Measurements from ENCODE around the gene TMCC3. TPM values are rescaled to one million over a fixed set of nuclear protein-coding genes. Genes with fewer than 3 reads are reported as not detected.

Gene TMCC3
- total RNA-seq, 1 donor from 2014 or later, result 11.5 TPM

DNA sequence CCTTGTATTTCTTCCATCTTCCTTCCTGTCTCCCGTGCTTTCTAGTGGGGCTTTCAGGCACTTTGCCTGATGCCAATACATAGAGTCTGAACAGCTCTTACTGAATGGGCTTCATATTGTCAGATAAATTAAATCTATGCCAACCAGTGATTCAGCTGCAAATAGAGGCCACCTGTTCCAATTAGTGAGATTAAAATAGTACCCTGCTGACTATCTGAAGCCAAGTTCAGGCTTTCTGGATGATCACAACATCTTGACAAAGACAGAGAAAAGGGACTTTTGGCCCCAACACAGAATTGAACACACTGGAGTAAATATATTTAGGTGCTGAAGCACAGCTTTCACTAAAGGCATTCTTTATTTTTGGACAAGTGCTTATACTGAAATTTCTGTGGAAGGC is 11.8 kb downstream of the TMCC3 start:
- no peak overlapping the region for H3K4me3 Mint-ChIP-seq
- TF ChIP-seq, protein P1, sequence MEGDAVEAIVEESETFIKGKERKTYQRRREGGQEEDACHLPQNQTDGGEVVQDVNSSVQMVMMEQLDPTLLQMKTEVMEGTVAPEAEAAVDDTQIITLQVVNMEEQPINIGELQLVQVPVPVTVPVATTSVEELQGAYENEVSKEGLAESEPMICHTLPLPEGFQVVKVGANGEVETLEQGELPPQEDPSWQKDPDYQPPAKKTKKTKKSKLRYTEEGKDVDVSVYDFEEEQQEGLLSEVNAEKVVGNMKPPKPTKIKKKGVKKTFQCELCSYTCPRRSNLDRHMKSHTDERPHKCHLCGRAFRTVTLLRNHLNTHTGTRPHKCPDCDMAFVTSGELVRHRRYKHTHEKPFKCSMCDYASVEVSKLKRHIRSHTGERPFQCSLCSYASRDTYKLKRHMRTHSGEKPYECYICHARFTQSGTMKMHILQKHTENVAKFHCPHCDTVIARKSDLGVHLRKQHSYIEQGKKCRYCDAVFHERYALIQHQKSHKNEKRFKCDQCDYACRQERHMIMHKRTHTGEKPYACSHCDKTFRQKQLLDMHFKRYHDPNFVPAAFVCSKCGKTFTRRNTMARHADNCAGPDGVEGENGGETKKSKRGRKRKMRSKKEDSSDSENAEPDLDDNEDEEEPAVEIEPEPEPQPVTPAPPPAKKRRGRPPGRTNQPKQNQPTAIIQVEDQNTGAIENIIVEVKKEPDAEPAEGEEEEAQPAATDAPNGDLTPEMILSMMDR (IDR thresholded peaks at IDR 0.05; ENCODE audit: unreplicated experiment), result no peak
- H3K27ac Mint-ChIP-seq, result no peak overlapping the region
- H3K9me3 Mint-ChIP-seq, result no peaks in the 10 kb centered on the region
- no peaks in the 10 kb centered on the region for H3K36me3 Mint-ChIP-seq
- H3K27me3 Mint-ChIP-seq (ENCODE audit: low read depth), result no peaks in the 10 kb centered on the region
- no peaks in the 10 kb centered on the region for H3K4me1 Mint-ChIP-seq
- DNase-seq (ENCODE audit: low spot score in 2 of 2, unreplicated experiment in 2 of 2), result no peak

DNA sequence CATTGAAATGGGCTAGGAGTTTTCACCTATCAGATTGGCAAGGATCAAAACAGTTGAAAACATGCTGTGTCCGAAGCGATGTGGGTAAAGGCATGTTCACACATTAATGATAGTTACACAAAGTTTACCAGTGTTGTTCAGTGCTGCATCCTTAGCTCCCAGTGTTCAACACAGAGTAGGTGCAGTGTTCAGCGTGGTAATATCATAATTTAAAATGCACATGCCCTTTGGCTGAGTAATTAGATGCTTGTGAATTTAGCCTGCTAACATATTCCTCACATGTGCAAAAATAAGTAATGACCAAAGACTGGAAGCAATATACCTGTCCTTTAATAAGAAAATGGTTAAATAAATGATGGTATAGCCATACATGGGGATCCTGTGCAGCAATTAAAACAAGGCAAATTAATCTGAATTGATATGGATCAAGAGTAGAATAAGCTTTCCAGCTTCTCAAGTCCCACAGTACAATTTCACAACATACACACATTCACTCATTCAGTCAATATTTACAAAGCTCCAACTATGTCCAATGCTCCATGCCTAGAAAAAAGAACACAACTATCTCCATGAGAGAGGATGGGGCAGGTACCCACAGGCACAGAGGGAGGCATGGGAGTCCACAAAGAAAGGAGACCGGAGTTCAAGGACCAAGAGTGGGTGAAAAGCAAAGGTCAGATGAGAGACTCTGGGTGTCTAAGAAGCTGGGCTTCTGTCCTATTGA is 12.8 kb downstream of the TMCC3 start:
- H3K4me1 Mint-ChIP-seq, result no peaks in the 10 kb centered on the region
- H3K9me3 Mint-ChIP-seq, result no peaks in the 10 kb centered on the region
- TF ChIP-seq, protein P1 (IDR thresholded peaks at IDR 0.05; ENCODE audit: unreplicated experiment), result no peak
- no peaks in the 10 kb centered on the region for H3K36me3 Mint-ChIP-seq
- H3K4me3 Mint-ChIP-seq, result no peak overlapping the region
- no peaks in the 10 kb centered on the region for H3K27me3 Mint-ChIP-seq (ENCODE audit: low read depth)
- DNase-seq (ENCODE audit: low spot score in 2 of 2, unreplicated experiment in 2 of 2), result no peak
- no peak overlapping the region for H3K27ac Mint-ChIP-seq

- no peak overlapping the region for H3K27ac Mint-ChIP-seq
- DNase-seq (ENCODE audit: low spot score in 2 of 2, unreplicated experiment in 2 of 2), result no peak
- no peaks in the 10 kb centered on the region for H3K27me3 Mint-ChIP-seq (ENCODE audit: low read depth)
- no peaks in the 10 kb centered on the region for H3K4me1 Mint-ChIP-seq
- H3K4me3 Mint-ChIP-seq, result no peak overlapping the region
- TF ChIP-seq, protein P1 (IDR thresholded peaks at IDR 0.05; ENCODE audit: unreplicated experiment), result no peak
- H3K36me3 Mint-ChIP-seq, result no peaks in the 10 kb centered on the region
- H3K9me3 Mint-ChIP-seq, result no peaks in the 10 kb centered on the region
These were observed 13.8 kb downstream of the TMCC3 start for GRCh38 chr12:94636462-94637085.

DNA sequence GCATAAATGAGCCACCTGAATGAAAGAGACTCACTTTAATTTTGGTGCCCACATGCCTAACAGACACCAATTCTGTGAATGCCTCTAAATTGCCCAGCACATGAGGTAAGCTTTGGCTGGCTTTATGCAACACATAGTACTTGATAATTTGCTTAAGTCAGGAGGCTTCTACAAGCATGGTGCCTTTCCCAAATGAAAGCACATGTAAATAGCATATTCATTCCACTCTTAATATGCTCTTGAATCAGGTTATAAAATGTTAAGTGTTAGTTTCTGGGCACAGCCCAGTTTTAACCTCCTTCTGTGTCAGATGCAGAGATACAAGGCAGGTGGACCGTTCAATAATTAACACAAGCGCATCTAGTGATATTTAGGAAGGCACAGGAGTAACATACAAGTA is 15.6 kb downstream of the TMCC3 start:
- TF ChIP-seq, protein P1 (IDR thresholded peaks at IDR 0.05; ENCODE audit: unreplicated experiment), result no peak
- no peak for DNase-seq (ENCODE audit: low spot score in 2 of 2, unreplicated experiment in 2 of 2)
- Mint-ChIP-seq H3K27ac (no peak overlapping the region), H3K4me3 (no peak overlapping the region), H3K4me1 (peaks cover 5% of the 10 kb centered on the region), H3K36me3 (no peaks in the 10 kb centered on the region), H3K27me3 (ENCODE audit: low read depth) (no peaks in the 10 kb centered on the region), H3K9me3 (no peaks in the 10 kb centered on the region)

- H3K27me3 Mint-ChIP-seq (ENCODE audit: low read depth), result no peaks in the 10 kb centered on the region
- no peak for DNase-seq (ENCODE audit: low spot score in 2 of 2, unreplicated experiment in 2 of 2)
- TF ChIP-seq, protein P1 (IDR thresholded peaks at IDR 0.05; ENCODE audit: unreplicated experiment), result no peak
- H3K9me3 Mint-ChIP-seq, result no peaks in the 10 kb centered on the region
- H3K36me3 Mint-ChIP-seq, result no peaks in the 10 kb centered on the region
- no peak overlapping the region for H3K27ac Mint-ChIP-seq
- H3K4me3 Mint-ChIP-seq, result no peak overlapping the region
- peaks cover 5% of the 10 kb centered on the region for H3K4me1 Mint-ChIP-seq
These were observed 17.0 kb downstream of the TMCC3 start for GRCh38 chr12:94633401-94633800.

Measured in mesothelial cell of epicardium (in vitro differentiated cells).